Thymus (tissue), 11 donors: ENCODE measurements around the gene ACOT12. TPM values are rescaled to one million over a fixed set of nuclear protein-coding genes. Genes with fewer than 3 reads are reported as not detected.
A peak's percentile ranks its signal among the peaks of the same experiment; 100 is the strongest.

ENCODE experiments used
- DNase-seq, 9 donors: peaks; one replicate each; pipeline ENCODE4 v3.0.0-alpha.2; 2013; ENCODE audit warnings: low spot score in 9 of 9, low read depth in 6 of 9, missing footprints in 1 of 9
- H3K27ac ChIP-seq, 2 donors: one replicate each; pipeline ENCODE4 v1.5.1; 2013; ENCODE audit warnings: control low read depth in 1 of 2, low read depth in 1 of 2, low read length in 1 of 2, mild to moderate bottlenecking in 1 of 2, moderate library complexity in 1 of 2
- H3K27me3 ChIP-seq, 2 donors: one replicate each; pipeline ENCODE4 v1.5.1; 2013; ENCODE audit warnings: low read length in 1 of 2; ENCODE audit not compliant: control insufficient read depth in 2 of 2, insufficient read depth in 1 of 2
- H3K36me3 ChIP-seq, 2 donors: one replicate each; pipeline ENCODE4 v1.5.1; 2013; ENCODE audit warnings: low read length in 1 of 2, mild to moderate bottlenecking in 1 of 2, moderate library complexity in 1 of 2; ENCODE audit not compliant: control insufficient read depth in 2 of 2, insufficient read depth in 2 of 2
- H3K4me1 ChIP-seq, 2 donors: one replicate each; pipeline ENCODE4 v1.5.1; 2013; ENCODE audit warnings: low read length in 2 of 2; ENCODE audit not compliant: control insufficient read depth in 2 of 2, insufficient read depth in 2 of 2
- H3K4me3 ChIP-seq, 2 donors: one replicate each; pipeline ENCODE4 v1.5.1; 2013; ENCODE audit warnings: low read length in 2 of 2, control low read depth in 1 of 2, mild to moderate bottlenecking in 1 of 2
- H3K9me3 ChIP-seq, 2 donors: one replicate each; pipeline ENCODE4 v1.5.1; 2013; ENCODE audit warnings: low read length in 1 of 2, mild to moderate bottlenecking in 1 of 2; ENCODE audit not compliant: control insufficient read depth in 2 of 2, insufficient read depth in 1 of 2
- WGBS: extraction: QIAGEN DNeasy Blood & Tissue Kit; methylation state at CpG from one replicate; pipeline ENCODE4 v1.1.7; 2013; 5-methylcytosine and 5-hydroxymethylcytosine counted together
- polyA plus RNA-seq: library from polyadenylated mRNA; stranded (reverse); fragments of 200-250 nt; gene quantifications from one replicate; pipeline ENCODE4 v1.2.3, GENCODE V29; 2013
- total RNA-seq: library from RNA; stranded (reverse); fragments of 120-200 nt; gene quantifications from one replicate; pipeline ENCODE4 v1.2.4, GENCODE V29; 2013
- donor health status: healthy.

Gene ACOT12
- total and polyA plus RNA-seq, 2 donors: 0.05 to 0.14 TPM

- Histone ChIP-seq H3K4me1 (no peaks in the 10 kb centered on the region), H3K27me3 (no peaks in the 10 kb centered on the region), H3K27ac (no peak overlapping the region), H3K36me3 (peaks cover 0 to 9% of the 10 kb centered on the region in 2 donors), H3K4me3 (no peak overlapping the region), H3K9me3 (no peaks in the 10 kb centered on the region)
- WGBS: 97% methylated on average over 7 of the region's 7 CpGs
- no peak for DNase-seq
Measured at GRCh38 chr5:81405126-81405891, 11.4 kb upstream of the ACOT12 start.

DNA sequence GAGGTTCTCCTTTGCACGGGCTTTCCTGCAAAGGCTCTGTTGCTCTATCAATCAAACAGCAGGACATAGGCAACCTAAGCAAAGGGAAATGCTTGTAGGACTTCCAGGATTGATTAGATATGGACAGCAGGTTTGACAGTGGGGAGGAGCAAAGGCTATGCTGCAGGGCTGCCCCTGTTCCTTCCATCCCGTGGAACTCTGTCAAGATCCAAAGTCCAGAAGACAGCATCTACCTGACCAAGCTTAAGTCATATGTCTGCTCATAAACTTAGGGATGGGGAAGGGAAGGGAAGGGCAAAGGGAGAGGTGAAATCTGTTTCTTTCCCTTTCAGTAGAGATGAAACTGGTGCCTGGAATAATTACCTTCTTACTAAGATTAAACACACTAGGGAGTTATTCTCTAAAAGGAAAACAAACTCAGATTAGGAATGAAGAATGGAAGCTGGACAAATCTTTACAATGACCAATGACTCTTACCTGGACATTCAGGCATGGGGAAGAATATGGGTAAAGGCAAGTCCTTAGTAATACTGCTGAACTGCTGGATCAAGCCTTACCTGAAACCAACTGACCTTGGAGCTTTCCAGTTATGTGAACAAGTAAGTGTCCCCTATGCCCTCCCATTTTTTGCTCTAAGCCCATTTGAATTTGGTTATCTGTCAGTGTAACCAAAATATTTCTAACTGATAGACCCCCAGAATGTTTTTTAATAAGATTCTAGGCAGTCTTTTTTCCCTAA, 8.4 kb upstream of the ACOT12 start:
- H3K4me3 ChIP-seq: no peak overlapping the region

GRCh38 chr5:81401266-81401665, 7.3 kb upstream of the ACOT12 start:
- H3K9me3 ChIP-seq: no peaks in the 10 kb centered on the region
- peaks cover 5 to 14% of the 10 kb centered on the region in 2 donors for H3K27me3 ChIP-seq
- no peak for DNase-seq
- H3K4me1 ChIP-seq: no peaks in the 10 kb centered on the region
- no peak overlapping the region for H3K4me3 ChIP-seq
- H3K27ac ChIP-seq: no peak overlapping the region
- WGBS: 94% methylated on average over 11 of the region's 11 CpGs
- H3K36me3 ChIP-seq: peaks cover 0 to 3% of the 10 kb centered on the region in 2 donors

More for the DNA sequence above, 8.4 kb upstream of the ACOT12 start:
- Histone ChIP-seq H3K4me1 (no peaks in the 10 kb centered on the region), H3K27me3 (peaks cover 0 to 5% of the 10 kb centered on the region in 2 donors), H3K9me3 (no peaks in the 10 kb centered on the region), H3K36me3 (peaks cover 0 to 4% of the 10 kb centered on the region in 2 donors), H3K27ac (no peak overlapping the region)
- 87% methylated on average over 2 of the region's 2 CpGs for WGBS
- no peak for DNase-seq

DNA sequence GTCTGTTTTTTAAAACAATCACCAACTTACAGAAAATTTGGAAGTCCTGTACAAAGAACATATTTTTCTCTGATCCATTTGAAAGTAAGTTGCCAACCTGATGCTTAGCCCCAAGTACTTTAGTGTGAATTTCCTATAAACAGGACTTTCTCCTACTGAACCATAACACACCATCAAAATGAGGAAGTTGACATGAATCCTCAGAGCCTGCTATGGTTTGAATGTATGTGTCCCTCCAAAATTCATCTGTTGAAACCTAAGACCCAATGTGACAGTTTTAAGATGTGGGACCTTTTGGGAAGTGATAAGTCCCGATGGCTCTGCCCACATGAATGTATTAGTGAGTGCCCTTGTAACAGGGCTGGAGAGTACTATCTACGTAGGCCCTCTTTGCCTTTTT, 6.4 kb upstream of the ACOT12 start:
- no peaks in the 10 kb centered on the region for H3K4me1 ChIP-seq
- no peaks in the 10 kb centered on the region for H3K9me3 ChIP-seq
- H3K27me3 ChIP-seq: peaks cover 5 to 18% of the 10 kb centered on the region in 2 donors
- no peak overlapping the region for H3K4me3 ChIP-seq
- peaks cover 0 to 3% of the 10 kb centered on the region in 2 donors for H3K36me3 ChIP-seq
- DNase-seq: no peak
- no peak overlapping the region for H3K27ac ChIP-seq
- 18% methylated on average over 2 of the region's 2 CpGs for WGBS

DNA sequence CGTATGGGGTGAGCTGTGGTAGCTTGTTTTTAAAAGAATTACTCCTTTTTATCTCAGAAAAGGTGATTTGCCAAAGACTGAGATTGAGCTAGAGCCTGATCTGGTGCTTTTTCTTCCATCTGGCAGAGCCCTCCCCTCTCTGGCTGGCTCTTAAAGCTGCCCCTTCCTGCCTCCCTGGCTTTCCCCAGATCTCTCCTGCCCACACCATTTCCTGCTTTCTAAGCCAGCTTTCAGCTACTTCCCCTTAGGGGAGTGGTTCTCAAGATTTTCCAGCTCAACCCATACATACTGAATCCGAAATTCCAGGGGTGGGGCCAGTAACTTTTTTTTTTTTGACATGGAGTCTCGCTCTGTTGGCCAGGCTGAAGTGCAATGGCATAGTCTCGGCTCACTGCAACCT, 4.8 kb upstream of the ACOT12 start:
- Histone ChIP-seq H3K36me3 (no peaks in the 10 kb centered on the region), H3K27me3 (peaks cover 21 to 33% of the 10 kb centered on the region in 2 donors), H3K9me3 (peaks cover 2 to 9% of the 10 kb centered on the region in 2 donors), H3K4me3 (no peak overlapping the region), H3K27ac (no peak overlapping the region), H3K4me1 (peaks cover 0 to 5% of the 10 kb centered on the region in 2 donors)
- 66% methylated on average over 4 of the region's 4 CpGs for WGBS
- DNase-seq: no peak

GRCh38 chr5:81397176-81397575, 3.2 kb upstream of the ACOT12 start:
- Histone ChIP-seq H3K4me3 (no peak overlapping the region), H3K27me3 (peaks cover 27 to 49% of the 10 kb centered on the region in 2 donors), H3K9me3 (peaks cover 2 to 12% of the 10 kb centered on the region in 2 donors), H3K27ac (no peak overlapping the region), H3K36me3 (no peaks in the 10 kb centered on the region), H3K4me1 (peaks cover 4 to 5% of the 10 kb centered on the region in 2 donors)
- 38% methylated on average over 3 of the region's 3 CpGs for WGBS
- DNase-seq: no peak

- peaks cover 4 to 5% of the 10 kb centered on the region in 2 donors for H3K4me1 ChIP-seq
- H3K36me3 ChIP-seq: no peaks in the 10 kb centered on the region
- 95% methylated on average over 3 of the region's 3 CpGs for WGBS
- no peak overlapping the region for H3K27ac ChIP-seq
- no peak for DNase-seq
- peaks cover 2 to 12% of the 10 kb centered on the region in 2 donors for H3K9me3 ChIP-seq
- no peak overlapping the region for H3K4me3 ChIP-seq
- peaks cover 27 to 60% of the 10 kb centered on the region in 2 donors for H3K27me3 ChIP-seq
Measured at GRCh38 chr5:81395262-81395661, 1.3 kb upstream of the ACOT12 start.

- WGBS: 38% methylated on average over 10 of the region's 10 CpGs
- Histone ChIP-seq H3K27me3 (peaks cover 27 to 60% of the 10 kb centered on the region in 2 donors), H3K4me3 (peak overlapping the region in 1 of 2 donors; percentile 40)
Measured at GRCh38 chr5:81393430-81393782, 528 bp downstream of the ACOT12 start.

DNA sequence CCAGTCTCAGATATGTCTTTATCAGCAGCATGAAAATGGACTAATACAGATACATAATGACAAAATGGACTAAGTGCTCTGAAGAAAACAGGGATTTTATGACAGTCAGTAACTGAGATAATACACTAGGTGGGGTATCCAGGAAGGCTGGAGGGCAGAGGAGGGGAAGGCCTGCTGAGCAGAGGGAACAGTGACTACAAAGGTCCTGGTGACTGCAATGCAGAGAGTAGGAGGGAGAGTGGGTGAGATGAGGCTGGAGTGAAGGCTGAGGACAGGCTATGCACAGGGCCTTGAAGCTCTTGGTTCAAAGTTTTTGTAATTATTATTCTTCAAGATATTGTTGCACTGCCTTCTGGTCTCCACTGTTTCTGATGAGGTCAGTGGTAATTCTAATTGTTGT, 4.9 kb downstream of the ACOT12 start:
- no peak overlapping the region for H3K27ac ChIP-seq
- H3K27me3 ChIP-seq: peaks cover 9 to 30% of the 10 kb centered on the region in 2 donors
- DNase-seq: no peak
- H3K36me3 ChIP-seq: no peaks in the 10 kb centered on the region
- peaks cover 0 to 4% of the 10 kb centered on the region in 2 donors for H3K4me1 ChIP-seq
- H3K4me3 ChIP-seq: no peak overlapping the region
- H3K9me3 ChIP-seq: peaks cover 0 to 4% of the 10 kb centered on the region in 2 donors

More at GRCh38 chr5:81393430-81393782, 528 bp downstream of the ACOT12 start:
- DNase-seq: no peak
- H3K36me3 ChIP-seq: no peaks in the 10 kb centered on the region
- H3K4me1 ChIP-seq: peaks cover 4 to 5% of the 10 kb centered on the region in 2 donors
- H3K9me3 ChIP-seq: peaks cover 2 to 12% of the 10 kb centered on the region in 2 donors
- H3K27ac ChIP-seq: no peak overlapping the region
